OCI-M2 (cell line): ENCODE data around the gene AKT3.
"Not testable (repeated sequence)": the region's sequence is repeated elsewhere in the genome, so short reads cannot be mapped to it uniquely, and the experiment has no call there.

Source experiments
- DNase-seq: peaks from one replicate; lab custom pipeline; 2025; ENCODE audit not compliant: unreplicated experiment; lab: John Stamatoyannopoulos, UW

AKT3 gene

DNA sequence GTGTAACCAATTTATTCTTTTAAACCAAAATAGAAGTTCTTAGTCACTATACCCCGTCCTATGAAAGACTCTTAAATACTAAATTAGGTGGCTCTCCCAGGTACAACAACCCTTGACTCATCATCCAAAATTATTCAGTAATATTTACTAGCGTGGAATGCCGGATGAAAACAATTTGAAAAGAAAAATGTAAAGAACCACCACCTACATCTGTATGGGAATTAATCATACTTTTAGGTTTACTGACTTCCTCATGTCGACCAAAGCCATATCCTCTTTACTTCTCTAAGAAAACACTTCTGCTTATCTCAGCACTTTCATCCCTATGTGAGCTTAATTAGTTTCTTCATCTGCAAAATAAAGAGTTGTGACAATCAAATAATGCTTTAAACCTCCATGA is 139.6 kb downstream of the AKT3 start:
- no peak for DNase-seq

GRCh38 chr1:243708210-243708609 is 141.8 kb downstream of the AKT3 start:
- no peak for DNase-seq

- no peak for DNase-seq
Observed at GRCh38 chr1:243706563-243706962, 143.5 kb downstream of the AKT3 start.

DNA sequence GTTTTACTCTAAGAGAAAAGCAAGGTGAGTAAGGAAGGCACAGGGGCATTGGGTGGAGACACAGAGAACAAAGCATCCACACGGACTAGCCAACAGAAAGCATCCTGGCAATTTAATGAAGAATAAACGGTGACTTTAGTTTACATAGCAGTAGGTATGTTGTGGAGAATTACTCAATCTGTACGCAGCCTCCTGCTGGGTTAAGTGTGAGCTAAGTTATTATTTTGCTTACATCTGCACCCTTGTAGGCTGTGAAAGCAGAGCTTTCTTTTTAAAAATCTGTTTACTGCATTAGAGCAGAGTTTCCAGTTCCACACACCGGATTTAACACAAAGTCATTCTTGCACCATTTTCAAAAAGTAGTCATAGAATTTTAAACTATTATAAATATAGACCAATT is 144.5 kb downstream of the AKT3 start:
- DNase-seq: no peak

DNA sequence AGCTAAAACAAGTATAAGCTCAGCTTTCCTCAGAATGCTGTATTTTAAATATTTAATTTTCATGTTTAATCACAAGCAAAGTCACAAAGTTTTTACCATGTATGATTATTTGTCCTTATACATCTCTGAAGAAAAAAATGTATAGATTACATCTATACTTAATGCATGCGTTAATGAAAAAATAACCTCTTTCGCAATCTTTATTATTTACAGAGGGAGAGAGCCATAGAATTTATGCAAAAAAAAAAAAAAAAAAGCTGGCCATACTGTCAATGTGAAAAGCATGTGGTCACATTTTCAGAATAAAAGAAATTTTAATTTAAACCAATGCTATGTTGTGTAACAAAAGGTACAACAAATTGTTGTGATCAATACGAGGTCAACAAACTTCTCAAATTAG is 148.2 kb downstream of the AKT3 start:
- no peak for DNase-seq

- DNase-seq: no peak
Observed at GRCh38 chr1:243693800-243694199, 156.2 kb downstream of the AKT3 start.

- DNase-seq: no peak
Observed at GRCh38 chr1:243686159-243686558, 163.9 kb downstream of the AKT3 start.

- no peak for DNase-seq
Observed at GRCh38 chr1:243680860-243681259, 169.2 kb downstream of the AKT3 start.

GRCh38 chr1:243672539-243673074 is 177.4 kb downstream of the AKT3 start:
- DNase-seq: no peak

- no peak for DNase-seq
Observed at GRCh38 chr1:243667591-243667990, 182.5 kb downstream of the AKT3 start.

GRCh38 chr1:243667133-243667532 is 182.9 kb downstream of the AKT3 start:
- no peak for DNase-seq

DNA sequence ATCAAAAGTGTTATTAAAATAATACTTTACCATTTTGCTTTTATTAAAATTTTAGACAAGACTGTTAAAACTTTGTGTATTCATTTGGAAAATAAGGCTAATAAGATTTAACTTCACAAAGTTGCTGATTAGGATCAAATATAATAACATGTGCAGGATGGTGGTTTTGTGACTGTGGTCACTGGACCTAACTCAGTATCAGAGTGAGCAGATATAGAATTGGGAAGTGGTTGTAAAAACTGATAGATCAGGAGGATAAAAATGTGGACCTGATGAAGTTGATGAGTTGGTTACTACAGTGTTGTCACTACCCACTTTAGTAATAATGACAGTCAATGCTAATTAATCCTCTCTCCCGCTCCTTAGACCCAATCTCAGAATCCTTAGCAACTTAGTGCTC is 186.4 kb downstream of the AKT3 start:
- no peak for DNase-seq

- DNase-seq: not testable (repeated sequence)
Observed at GRCh38 chr1:243662169-243662568, 187.9 kb downstream of the AKT3 start.

DNA sequence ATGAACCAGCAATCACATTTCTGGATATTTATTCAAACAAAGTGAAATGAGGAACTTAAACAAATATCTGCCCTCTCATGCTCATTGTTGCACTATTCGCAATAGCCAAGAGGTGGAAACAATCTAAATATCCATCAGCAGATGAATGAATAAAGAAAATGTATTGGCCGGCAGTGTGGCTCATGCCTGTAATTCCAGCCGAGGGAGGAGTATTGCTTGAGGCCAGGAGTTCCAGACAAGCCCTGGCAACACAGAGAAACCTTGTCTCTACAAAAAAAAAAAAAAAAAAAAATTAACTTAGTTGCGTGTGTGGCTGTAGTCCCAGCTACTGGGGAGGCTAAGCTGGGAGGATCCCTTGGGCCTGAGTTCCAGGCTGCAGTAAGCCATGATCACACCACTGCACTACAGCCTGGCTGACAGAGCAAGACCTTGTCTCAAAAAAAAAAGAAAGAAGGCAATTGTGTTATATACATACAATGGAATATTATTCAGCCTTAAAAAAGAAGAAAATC is 191.4 kb downstream of the AKT3 start:
- DNase-seq: no peak

- no peak for DNase-seq
Observed at GRCh38 chr1:243657793-243658192, 192.2 kb downstream of the AKT3 start.

DNA sequence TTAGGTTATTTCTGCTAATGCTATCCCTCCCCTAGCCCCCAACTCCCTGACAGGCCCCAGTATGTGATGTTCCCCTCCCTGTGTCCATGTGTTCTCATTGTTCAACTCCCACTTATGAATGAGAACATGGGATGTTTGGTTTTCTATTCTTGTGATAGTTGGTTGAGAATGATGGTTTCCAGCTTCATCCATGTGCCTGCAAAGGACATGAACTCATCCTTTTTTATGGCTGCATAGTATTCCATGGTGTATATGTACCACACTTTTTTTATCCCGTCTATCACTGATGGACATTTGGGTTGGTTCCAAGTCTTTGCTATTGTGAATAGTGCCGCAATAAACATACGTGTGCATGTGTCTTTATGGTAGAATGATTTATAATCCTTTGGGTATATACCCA is 200.5 kb downstream of the AKT3 start:
- not testable (repeated sequence) for DNase-seq

- DNase-seq: no peak
Observed at GRCh38 chr1:243646841-243647240, 203.2 kb downstream of the AKT3 start.

DNA sequence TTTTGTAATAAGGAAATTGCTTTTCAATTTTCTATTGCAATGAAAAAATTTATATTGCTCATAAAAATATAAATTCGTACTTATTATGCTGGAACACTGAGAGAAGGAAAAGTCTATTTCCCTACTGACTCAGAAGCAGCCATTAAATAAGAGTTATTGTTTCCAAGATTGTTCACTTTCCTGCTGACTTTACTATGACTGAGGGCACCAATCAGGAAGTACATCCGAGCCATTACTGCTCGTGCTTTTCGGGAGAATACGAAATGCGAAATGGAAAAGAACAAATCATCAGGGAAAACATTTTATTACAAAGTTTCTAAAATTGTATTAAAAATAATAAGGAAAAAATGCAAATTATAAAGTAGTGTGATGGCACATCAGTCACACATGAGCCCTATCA is 204.8 kb downstream of the AKT3 start:
- DNase-seq: no peak

DNA sequence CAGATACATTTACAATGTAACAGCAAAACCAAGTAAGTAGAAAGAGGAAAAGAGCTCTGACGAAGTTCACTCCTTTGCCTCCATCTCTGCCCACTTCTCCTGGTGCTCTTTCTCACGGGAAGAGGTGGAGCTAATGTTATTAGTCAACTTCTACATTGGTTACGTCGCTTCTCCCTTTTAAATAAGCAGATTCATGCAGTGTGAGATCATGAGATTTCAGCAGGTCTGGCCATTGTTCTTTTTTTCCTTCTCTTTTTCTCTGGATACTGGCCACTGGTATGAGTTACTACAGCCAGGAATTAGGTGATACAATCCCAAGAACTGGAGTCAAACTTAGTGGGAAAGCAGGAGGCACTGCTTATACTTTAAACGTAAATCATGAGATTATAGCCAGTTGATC is 207.1 kb downstream of the AKT3 start:
- DNase-seq: no peak

DNA sequence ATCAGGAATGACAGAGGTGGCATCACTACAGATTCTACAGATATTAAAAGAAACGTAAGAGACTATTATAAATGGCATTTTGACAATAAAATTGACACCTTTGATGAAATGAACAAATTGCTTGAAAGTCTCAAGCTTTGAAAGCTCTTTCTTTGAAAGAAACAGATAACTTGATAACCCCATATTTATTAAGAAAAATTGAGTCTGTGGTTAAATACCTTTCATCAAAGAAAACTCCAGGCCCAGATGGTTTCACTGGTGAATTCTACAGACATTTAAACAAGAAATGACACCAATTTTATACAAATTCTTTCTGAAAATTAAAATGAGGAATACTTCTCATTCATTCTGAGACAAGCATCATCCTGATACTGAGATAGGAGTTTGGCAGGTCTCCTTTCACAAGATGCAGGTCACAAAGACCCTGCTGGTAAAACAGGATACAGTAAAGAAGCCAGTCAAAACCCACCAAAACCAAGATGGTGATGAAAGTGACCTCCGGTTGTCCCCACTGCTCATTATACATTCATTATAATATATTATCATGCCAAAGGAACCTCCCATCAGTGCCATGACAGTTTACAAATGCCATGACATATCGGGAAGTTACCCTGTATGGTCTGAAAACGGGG is 210.9 kb downstream of the AKT3 start:
- no peak for DNase-seq

- no peak for DNase-seq
Observed at GRCh38 chr1:243638186-243638585, 211.9 kb downstream of the AKT3 start.

GRCh38 chr1:243628476-243628907 is 221.6 kb downstream of the AKT3 start:
- DNase-seq: no peak

DNA sequence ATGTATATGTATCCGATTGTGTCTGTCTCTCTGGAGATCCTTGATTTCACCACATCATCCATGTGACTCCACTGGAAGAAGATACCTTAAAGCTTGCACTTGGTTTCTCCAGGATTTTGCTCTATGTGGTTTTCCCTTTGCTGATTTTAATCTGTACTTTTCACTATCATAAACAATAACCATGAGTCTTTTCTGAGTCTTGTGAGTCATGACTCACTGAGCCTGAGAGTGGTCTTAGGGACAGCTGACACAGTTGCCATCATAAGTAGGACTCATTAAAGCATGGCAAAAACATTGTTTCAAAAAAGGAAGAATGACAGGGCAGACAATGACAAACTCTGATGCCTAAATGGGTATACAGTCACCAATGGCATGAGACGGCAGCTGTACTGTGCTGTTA is 226.2 kb downstream of the AKT3 start:
- no peak for DNase-seq
